HTR-8/SVneo (cell line): ENCODE data around the gene HSD11B2.
A peak's percentile ranks its signal among the peaks of the same experiment; 100 is the strongest.

Experiments
- DNase-seq: peaks from one replicate; pipeline ENCODE4 v3.0.0; 2011; ENCODE audit warnings: low spot score, mixed read lengths; ENCODE audit not compliant: insufficient read length
- FAIRE-seq: peaks from 2 replicates; lab custom pipeline; 2011; peaks lifted over from hg19 to GRCh38; lab: Jason Lieb, UNC

HSD11B2 gene

GRCh38 chr16:67447508-67448076 lies 16.7 kb downstream of the HSD11B2 start:
- peak; percentile 9 for FAIRE-seq
- peak; percentile 48 for DNase-seq

- no peak for FAIRE-seq
- DNase-seq, result no peak
Observed at GRCh38 chr16:67448580-67448979, 17.7 kb downstream of the HSD11B2 start.

GRCh38 chr16:67449336-67449735 lies 18.4 kb downstream of the HSD11B2 start:
- no peak for DNase-seq
- no peak for FAIRE-seq

- FAIRE-seq (peak; percentile 46), DNase-seq (no peak)
Observed at GRCh38 chr16:67449739-67450138, 18.8 kb downstream of the HSD11B2 start.

- FAIRE-seq (peak; percentile 52), DNase-seq (no peak)
Observed at GRCh38 chr16:67451061-67451703, 20.3 kb downstream of the HSD11B2 start.

DNA sequence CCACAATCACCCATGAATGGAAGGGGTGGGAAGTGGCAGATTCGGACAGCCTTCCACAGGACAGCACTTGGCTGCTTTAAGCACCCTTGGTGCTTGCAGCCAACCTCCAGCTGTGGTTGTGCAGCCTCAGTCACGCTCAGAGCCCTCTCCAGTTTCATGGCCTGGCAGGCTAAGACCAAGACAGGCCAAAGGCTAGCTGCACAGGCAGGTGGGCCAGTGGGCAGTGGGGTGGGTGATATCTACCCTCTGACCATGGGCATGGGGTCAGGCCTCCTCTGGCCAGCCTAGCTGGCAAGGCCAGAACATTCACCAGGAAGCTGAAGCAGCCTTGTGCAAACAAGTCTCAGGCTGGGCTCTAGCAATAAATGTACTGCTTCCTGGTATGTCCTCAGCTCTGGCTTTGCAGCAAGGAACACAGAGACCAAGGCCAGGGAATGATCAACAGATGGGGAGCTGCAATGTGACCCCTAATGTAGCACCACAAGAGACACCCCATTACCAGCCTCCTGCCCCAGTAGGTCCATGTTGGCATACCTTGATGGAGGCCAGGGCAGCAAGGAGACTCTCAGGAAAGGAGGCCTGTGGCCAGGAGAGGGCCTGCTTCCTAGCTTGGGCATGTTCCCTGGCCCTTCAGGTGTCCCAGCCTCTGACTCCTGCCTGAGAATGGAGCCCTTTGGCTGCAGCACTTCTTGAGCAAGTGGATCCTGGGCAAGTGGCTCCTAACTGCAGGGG lies 20.9 kb downstream of the HSD11B2 start:
- FAIRE-seq (no peak), DNase-seq (no peak)

GRCh38 chr16:67454104-67454503 lies 23.2 kb downstream of the HSD11B2 start:
- DNase-seq (no peak), FAIRE-seq (no peak)

- no peak for DNase-seq
- FAIRE-seq, result no peak
Observed at GRCh38 chr16:67454852-67455251, 23.9 kb downstream of the HSD11B2 start.

DNA sequence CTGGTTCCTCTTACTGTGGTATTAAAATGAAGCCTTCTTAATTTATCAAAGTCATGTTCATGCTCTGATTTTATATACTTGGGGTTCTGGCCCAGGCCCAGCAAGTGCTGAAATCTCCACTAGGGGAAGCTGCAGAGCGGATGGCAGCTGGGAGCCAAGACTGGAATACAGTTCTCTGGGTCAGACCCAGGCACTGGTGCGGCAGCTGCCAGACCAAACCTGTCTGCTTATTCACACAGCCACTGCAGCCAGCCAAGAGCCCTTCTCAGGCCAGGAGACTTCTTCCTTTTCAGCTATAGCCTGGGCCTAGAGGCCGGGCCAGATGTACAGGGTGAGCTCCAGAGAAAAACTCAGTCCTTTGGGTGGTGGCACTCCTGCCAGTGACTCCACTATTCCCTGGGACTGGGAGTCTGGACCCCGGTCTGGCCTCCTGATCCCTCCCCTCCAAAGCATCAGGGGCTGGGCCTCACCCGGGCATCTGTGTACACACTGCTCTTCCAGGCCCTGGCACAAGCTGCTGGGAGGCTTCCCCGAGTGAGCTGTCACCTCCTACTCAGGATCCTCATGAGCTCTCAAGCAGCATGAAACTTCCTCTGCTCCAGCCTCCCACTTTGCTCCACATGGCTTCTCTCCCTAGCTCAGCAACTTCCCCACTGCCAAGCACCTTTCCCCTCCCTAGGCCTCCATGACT lies 25.6 kb downstream of the HSD11B2 start:
- DNase-seq (no peak), FAIRE-seq (peak; percentile 40)

- FAIRE-seq, result no peak
- no peak for DNase-seq
Observed at GRCh38 chr16:67457611-67458010, 26.7 kb downstream of the HSD11B2 start.

GRCh38 chr16:67458121-67458641 lies 27.3 kb downstream of the HSD11B2 start:
- DNase-seq (no peak), FAIRE-seq (no peak)

GRCh38 chr16:67459066-67459860 lies 28.3 kb downstream of the HSD11B2 start:
- DNase-seq (no peak), FAIRE-seq (no peak)

DNA sequence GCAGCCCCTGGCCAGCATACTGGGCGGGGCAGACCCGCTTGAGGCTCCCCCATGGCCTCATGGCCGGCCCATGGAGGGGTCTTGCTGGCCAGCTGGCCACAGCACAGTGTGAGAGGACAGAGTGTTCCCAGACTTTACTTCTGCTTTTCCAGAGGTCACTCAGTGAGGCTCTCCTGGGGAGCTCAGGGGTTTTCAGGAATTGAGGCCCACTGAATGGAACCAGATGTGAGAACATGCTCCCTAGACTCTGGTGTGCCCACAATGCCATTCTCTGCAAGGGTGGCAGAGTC lies 28.9 kb downstream of the HSD11B2 start:
- DNase-seq (no peak), FAIRE-seq (no peak)

DNA sequence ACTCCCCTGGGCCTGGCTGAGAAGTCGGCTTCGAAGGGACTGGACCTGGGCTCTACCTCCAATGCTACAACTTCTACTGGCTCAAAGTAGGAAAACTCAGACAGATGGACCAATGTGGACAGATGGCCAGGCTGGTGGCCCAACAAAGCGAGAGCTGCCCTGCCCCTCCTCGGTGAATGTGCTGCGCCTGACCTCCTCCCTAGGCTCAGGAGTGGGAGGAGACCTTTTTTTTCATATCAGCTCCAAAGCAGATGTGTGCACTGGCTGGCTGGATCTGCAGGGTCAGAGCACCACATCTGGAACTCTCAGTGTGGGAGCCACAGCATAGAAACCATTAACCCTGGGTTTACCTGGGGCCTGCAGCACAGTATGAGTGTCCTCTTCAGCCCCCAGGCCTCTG lies 29.2 kb downstream of the HSD11B2 start:
- no peak for DNase-seq
- no peak for FAIRE-seq

DNA sequence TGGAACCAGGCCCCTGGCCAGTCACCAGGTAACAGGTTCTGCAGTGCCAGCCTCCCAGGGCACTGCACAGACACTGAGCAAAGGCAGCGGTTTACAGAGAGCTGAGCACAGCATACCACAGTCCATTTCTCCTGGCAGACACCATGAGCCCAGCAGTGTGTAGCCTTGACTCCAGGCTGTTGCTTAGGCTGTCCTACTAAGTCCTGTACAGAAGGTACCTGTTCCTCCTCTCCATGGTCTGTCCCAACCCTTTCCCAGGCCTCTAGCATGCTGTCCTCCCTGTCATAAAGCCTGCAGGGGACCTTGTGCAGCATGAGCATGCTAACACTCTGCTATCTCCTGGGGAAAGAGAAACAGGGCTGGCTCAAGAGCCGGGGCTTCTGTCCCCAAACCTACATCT lies 30.0 kb downstream of the HSD11B2 start:
- FAIRE-seq, result no peak
- no peak for DNase-seq

- no peak for FAIRE-seq
- no peak for DNase-seq
Observed at GRCh38 chr16:67461600-67462278, 30.8 kb downstream of the HSD11B2 start.

DNA sequence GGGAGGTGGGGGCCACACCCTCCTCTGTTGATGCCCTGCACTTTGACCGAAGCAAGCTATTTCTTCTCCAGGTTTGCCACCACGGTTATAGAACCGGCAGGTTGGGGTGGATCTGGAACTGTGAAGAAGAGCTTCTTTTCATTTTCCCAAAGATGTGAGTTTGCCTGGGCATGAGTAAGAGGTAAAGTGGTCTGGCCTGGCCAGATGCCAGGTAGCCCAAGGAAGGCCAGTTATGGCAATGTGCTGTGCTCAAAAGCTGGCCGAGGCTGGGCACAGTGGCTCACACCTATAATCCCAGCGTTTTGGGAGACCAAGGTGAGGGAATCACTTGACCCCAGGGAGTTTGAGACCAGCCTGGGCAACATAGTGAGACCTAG lies 31.3 kb downstream of the HSD11B2 start:
- FAIRE-seq (no peak), DNase-seq (no peak)

GRCh38 chr16:67463059-67463458 lies 32.1 kb downstream of the HSD11B2 start:
- FAIRE-seq (no peak), DNase-seq (no peak)

DNA sequence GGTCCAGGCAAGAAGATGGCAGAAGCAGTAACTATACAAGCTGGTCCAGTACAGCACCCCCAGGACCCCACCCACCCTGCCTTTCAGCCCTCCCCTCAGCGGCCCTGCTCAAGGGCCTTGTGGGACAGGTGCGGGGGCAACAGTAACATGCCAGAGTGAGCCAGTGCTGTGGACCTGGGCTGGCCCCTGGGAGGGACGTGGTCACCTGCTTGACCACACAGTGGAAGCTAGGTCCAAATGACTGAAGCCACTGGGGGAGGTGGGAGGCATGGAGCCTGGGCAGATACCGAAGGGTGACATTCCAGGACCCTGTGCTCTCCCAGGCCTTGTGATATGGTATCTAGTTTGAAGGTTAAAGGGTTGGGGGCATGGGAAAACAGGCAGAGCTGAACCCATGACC lies 32.8 kb downstream of the HSD11B2 start:
- FAIRE-seq (no peak), DNase-seq (no peak)

- FAIRE-seq (no peak), DNase-seq (no peak)
Observed at GRCh38 chr16:67464565-67464964, 33.6 kb downstream of the HSD11B2 start.
